MG63 (cell line): Measurements from ENCODE around the gene PAM. TPM values are rescaled to one million over a fixed set of nuclear protein-coding genes. Genes with fewer than 3 reads are reported as not detected.
"Not testable (repeated sequence)": the region's sequence is repeated elsewhere in the genome, so short reads cannot be mapped to it uniquely, and the experiment has no call there.

Experiments used
- DNase-seq: peaks from one replicate; pipeline ENCODE4 v3.0.0-alpha.2; 2020
- H3K27me3 ChIP-seq: fragments of 250-450 bp; sonication (Bioruptor Pico); 2 replicates; pipeline ENCODE4 v1.5.1; 2020; ENCODE audit warnings: mild to moderate bottlenecking, moderate library complexity
- H3K36me3 ChIP-seq: fragments of 250-450 bp; sonication (Bioruptor Pico); 2 replicates; pipeline ENCODE4 v1.5.1; 2020; ENCODE audit warnings: mild to moderate bottlenecking, moderate library complexity
- H3K4me3 ChIP-seq: fragments of 250-450 bp; sonication (Bioruptor Pico); 2 replicates; pipeline ENCODE4 v1.5.1; 2020; ENCODE audit warnings: mild to moderate bottlenecking, moderate library complexity
- H3K9me3 ChIP-seq: fragments of 250-450 bp; sonication (Bioruptor Pico); 2 replicates; pipeline ENCODE4 v1.5.1; 2020; ENCODE audit warnings: mild to moderate bottlenecking, moderate library complexity
- total RNA-seq: library from RNA; depleted of rRNA; stranded (reverse); fragments of >200 nt; shearing (Covaris generic); gene quantifications from 2 replicates; pipeline ENCODE4 v1.2.3, GENCODE V29; 2014; ENCODE audit warnings: low replicate concordance

Gene PAM
- total RNA-seq, 1 experiment from 2014 or later: 119 TPM

GRCh38 chr5:103041071-103041676 lies 286.1 kb downstream of the PAM start:
- H3K36me3 ChIP-seq: no peaks in the 10 kb centered on the region
- H3K4me3 ChIP-seq: no peak overlapping the region
- no peaks in the 10 kb centered on the region for H3K9me3 ChIP-seq
- no peak for DNase-seq
- H3K27me3 ChIP-seq: no peaks in the 10 kb centered on the region; the same call in none of the 2 replicates

GRCh38 chr5:103046706-103047105 lies 291.6 kb downstream of the PAM start:
- DNase-seq, H3K27me3 ChIP-seq, H3K36me3 ChIP-seq, H3K4me3 ChIP-seq, H3K9me3 ChIP-seq: not testable (repeated sequence)

- no peaks in the 10 kb centered on the region for H3K36me3 ChIP-seq
- 0 out of 2 replicates have a peak, but pooled peaks cover 4% of the 10 kb centered on the region for H3K27me3 ChIP-seq
- no peak for DNase-seq
- no peaks in the 10 kb centered on the region for H3K9me3 ChIP-seq
- H3K4me3 ChIP-seq: no peak overlapping the region
These were observed 302.4 kb downstream of the PAM start for GRCh38 chr5:103057208-103058130.

- Histone ChIP-seq H3K36me3 (no peaks in the 10 kb centered on the region), H3K9me3 (no peaks in the 10 kb centered on the region), H3K27me3 (0 out of 2 replicates have a peak, but pooled peaks cover 4% of the 10 kb centered on the region), H3K4me3 (no peak overlapping the region)
- DNase-seq: no peak
These were observed 304.4 kb downstream of the PAM start for GRCh38 chr5:103059525-103059924.

GRCh38 chr5:103060424-103060954 lies 305.4 kb downstream of the PAM start:
- DNase-seq: no peak
- no peaks in the 10 kb centered on the region for H3K9me3 ChIP-seq
- no peaks in the 10 kb centered on the region for H3K36me3 ChIP-seq
- H3K27me3 ChIP-seq: peaks cover 8% of the 10 kb centered on the region; the same call in 1 of the 2 replicates
- no peak overlapping the region for H3K4me3 ChIP-seq

GRCh38 chr5:103066326-103066725 lies 311.2 kb downstream of the PAM start:
- Histone ChIP-seq H3K27me3 (peaks cover 5% of the 10 kb centered on the region; the same call in 1 of the 2 replicates), H3K4me3 (no peak overlapping the region), H3K9me3 (no peaks in the 10 kb centered on the region), H3K36me3 (no peaks in the 10 kb centered on the region)
- no peak for DNase-seq

GRCh38 chr5:103073500-103073899 lies 318.4 kb downstream of the PAM start:
- not testable (repeated sequence) for DNase-seq, H3K27me3 ChIP-seq, H3K36me3 ChIP-seq, H3K4me3 ChIP-seq
- H3K9me3 ChIP-seq: peaks cover 34% of the 10 kb centered on the region

- Histone ChIP-seq H3K27me3 (no peaks in the 10 kb centered on the region; the same call in 1 of the 2 replicates), H3K36me3 (no peaks in the 10 kb centered on the region), H3K9me3 (peaks cover 41% of the 10 kb centered on the region), H3K4me3 (no peak overlapping the region)
- no peak for DNase-seq
These were observed 320.3 kb downstream of the PAM start for GRCh38 chr5:103075442-103075841.
